Mucosa of descending colon (tissue), 3 donors: ENCODE data around the gene PLS1. TPM values are rescaled to one million over a fixed set of nuclear protein-coding genes. Genes with fewer than 3 reads are reported as not detected.
"Not testable (repeated sequence)": the region's sequence is repeated elsewhere in the genome, so short reads cannot be mapped to it uniquely, and the experiment has no call there.

Experiments used
- ATAC-seq: fragments of 200-7000 bp; cut with Tn5 transposase; one replicate; pipeline ENCODE4 v1.9.1; 2020; ENCODE audit warnings: mild to moderate bottlenecking, moderate library complexity
- DNase-seq, 3 donors: peaks; one replicate each; pipeline ENCODE4 v3.0.0-alpha.2; 2020
- H3K36me3 ChIP-seq: fragments of 200-600 bp; one replicate; pipeline ENCODE4 v1.8.0; 2021; ENCODE audit warnings: low read depth, mild to moderate bottlenecking
- H3K4me1 ChIP-seq: fragments of 200-600 bp; one replicate; pipeline ENCODE4 v1.8.0; 2021; ENCODE audit warnings: low read depth, mild to moderate bottlenecking
- H3K4me3 ChIP-seq: fragments of 200-600 bp; one replicate; pipeline ENCODE4 v1.8.0; 2021; ENCODE audit warnings: mild to moderate bottlenecking
- H3K9me3 ChIP-seq: fragments of 200-600 bp; one replicate; pipeline ENCODE4 v1.8.0; 2021; ENCODE audit warnings: mild to moderate bottlenecking
- intact Hi-C, 2 donors: fragments of 100-400 bp; cut with DNase I in 1 of 2; cut with micrococcal nuclease in 1 of 2; formaldehyde crosslinking; loops; one replicate each; pipeline versions ENCODE4 v1.11.0 to v1.11.1; 2022; cut with DNase I, micrococcal nuclease
- total RNA-seq, 3 donors: library from RNA; stranded (reverse); fragmentation: NEBNext Ultra II Directional in 2 of 3; extraction: Animal tissue kit (Norgen Biotek cat#: 25700) in 2 of 3; gene quantifications; one replicate each; pipeline versions ENCODE4 v1.2.1 to v1.2.4, GENCODE V29; 2021 to 2023
- TF ChIP-seq, protein P1 (sequence below): fragments of 200-600 bp; IDR thresholded peaks from one replicate; pipeline ENCODE4 v1.8.0; 2022; ENCODE audit warnings: antibody characterized with exemption, mild to moderate bottlenecking
- donor health status: DM: no; HTN: no; CAD: no; lungs with moderate emphysema.
- donor health status: DM: no; HTN: no; CAD: no.
- donor health status: DM: no; HTN: yes; CAD: no.

PLS1 gene
- total RNA-seq, 3 donors from 2014 or later = 235 to 448 (median 442) TPM

DNA sequence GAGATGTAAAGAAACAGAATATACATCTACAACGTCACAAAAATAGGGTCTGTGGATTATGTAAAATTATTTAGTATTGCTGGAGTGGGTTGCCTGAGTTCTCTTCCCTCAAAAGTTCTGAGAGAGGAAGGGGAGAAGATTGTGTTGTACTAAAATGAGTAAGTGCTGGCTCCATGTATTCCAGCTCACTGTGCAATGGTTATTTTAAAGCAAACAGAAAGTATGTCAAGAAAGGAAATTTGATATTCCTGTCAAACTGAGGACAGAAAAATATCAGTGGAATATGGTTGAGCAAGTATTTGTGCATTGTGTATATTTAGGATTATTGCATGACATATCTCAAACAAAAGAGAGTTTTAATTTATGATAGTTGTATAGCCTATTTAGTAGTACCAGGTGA, 129.8 kb downstream of the PLS1 start:
- Histone ChIP-seq H3K4me1 (peaks cover 4% of the 10 kb centered on the region), H3K4me3 (no peak overlapping the region), H3K36me3 (no peaks in the 10 kb centered on the region), H3K9me3 (peaks cover 2% of the 10 kb centered on the region)
- DNase-seq = no peak
- intact Hi-C loops = no loop called here
- TF ChIP-seq, protein P1, sequence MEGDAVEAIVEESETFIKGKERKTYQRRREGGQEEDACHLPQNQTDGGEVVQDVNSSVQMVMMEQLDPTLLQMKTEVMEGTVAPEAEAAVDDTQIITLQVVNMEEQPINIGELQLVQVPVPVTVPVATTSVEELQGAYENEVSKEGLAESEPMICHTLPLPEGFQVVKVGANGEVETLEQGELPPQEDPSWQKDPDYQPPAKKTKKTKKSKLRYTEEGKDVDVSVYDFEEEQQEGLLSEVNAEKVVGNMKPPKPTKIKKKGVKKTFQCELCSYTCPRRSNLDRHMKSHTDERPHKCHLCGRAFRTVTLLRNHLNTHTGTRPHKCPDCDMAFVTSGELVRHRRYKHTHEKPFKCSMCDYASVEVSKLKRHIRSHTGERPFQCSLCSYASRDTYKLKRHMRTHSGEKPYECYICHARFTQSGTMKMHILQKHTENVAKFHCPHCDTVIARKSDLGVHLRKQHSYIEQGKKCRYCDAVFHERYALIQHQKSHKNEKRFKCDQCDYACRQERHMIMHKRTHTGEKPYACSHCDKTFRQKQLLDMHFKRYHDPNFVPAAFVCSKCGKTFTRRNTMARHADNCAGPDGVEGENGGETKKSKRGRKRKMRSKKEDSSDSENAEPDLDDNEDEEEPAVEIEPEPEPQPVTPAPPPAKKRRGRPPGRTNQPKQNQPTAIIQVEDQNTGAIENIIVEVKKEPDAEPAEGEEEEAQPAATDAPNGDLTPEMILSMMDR = no peak
- ATAC-seq = no peak

DNA sequence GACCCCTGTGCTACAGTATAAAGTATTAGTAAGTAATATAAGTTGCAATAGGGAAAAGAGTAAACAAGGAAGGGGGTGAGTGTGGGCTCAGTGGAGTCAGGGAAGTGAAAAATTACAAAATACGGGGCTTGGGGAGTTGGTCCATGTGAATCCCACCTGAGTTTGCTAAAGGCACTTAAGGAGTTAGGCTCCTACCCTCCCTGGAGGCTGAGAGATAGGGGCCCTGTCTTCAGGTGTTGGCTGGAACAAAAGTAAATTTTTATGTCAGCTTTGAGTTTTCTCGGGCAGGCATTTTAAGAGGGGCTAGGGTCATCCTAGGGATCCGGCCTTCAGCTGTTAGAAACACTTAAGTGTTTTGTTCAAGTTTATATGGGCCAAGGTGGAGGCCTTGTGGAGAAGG, 135.9 kb downstream of the PLS1 start:
- Histone ChIP-seq H3K9me3 (no peaks in the 10 kb centered on the region), H3K4me3 (no peak overlapping the region), H3K36me3 (no peaks in the 10 kb centered on the region), H3K4me1 (no peaks in the 10 kb centered on the region)
- ATAC-seq (no peak), DNase-seq (no peak)
- intact Hi-C loops = no loop called here
- TF ChIP-seq, protein P1 = no peak

DNA sequence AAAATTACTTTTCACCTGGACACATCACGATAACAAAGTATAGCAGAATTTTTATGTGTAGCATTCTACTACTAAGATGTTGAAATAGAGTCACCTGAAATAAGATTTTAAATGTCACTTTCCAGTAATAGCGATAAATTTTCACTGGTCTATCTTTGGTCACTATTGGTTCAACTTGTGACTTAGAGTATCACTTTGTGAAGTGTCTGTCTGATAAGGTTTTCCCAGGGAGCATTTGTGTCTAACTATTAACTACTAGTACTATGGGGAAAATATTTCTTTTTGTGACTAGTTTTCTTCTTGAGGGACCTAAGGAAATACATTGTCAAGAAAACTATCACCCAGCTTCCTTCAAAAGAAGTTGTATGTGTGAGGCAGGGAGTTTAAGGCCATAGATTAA, 138.6 kb downstream of the PLS1 start:
- no peak overlapping the region for H3K4me3 ChIP-seq
- H3K36me3 ChIP-seq = no peaks in the 10 kb centered on the region
- intact Hi-C loops = no loop called here
- ATAC-seq (no peak), DNase-seq (no peak)
- no peaks in the 10 kb centered on the region for H3K9me3 ChIP-seq
- TF ChIP-seq, protein P1 = no peak
- H3K4me1 ChIP-seq = no peaks in the 10 kb centered on the region

DNA sequence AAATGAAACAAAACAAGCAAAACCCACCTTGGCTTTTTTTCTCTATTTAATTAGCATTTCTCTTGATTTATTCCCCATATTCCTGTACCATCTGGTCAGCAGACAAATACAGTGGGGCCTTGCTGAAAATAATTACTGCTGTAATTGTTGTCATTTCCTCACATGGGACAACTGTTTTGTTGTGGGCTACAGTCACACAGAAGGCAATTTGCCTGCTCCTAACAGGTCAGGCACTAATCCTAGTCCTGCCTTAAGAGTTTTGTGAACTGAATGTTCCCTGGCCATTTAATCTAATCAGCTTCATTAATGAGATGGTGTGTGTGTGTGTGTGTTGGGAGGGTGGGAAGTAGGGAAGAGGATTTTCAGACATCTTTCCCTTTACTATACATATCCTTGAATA, 139.3 kb downstream of the PLS1 start:
- intact Hi-C loops = no loop called here
- Histone ChIP-seq H3K36me3 (no peaks in the 10 kb centered on the region), H3K4me1 (no peaks in the 10 kb centered on the region), H3K4me3 (no peak overlapping the region), H3K9me3 (no peaks in the 10 kb centered on the region)
- DNase-seq (no peak), ATAC-seq (no peak)
- TF ChIP-seq, protein P1 = no peak

DNA sequence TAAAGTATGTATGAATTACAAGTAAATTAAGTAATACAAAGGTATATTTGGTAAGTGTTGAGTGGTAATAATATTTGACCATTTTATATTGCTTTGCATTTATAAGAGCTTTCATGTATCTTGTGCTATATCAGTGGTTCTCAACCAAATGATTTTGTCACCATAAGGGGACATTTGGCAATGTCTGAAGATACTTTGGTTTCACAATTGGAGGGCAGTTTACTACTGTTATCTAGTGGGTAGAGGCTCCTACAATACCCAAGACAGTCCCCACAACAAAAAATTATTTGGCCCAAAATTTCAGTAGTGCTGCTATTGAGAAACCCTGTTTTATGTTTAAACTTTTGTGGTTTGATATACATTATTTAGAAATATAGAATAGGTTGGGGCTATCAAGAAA, 142.2 kb downstream of the PLS1 start:
- DNase-seq = no peak
- TF ChIP-seq, protein P1 = no peak
- H3K36me3 ChIP-seq = no peaks in the 10 kb centered on the region
- no peaks in the 10 kb centered on the region for H3K9me3 ChIP-seq
- intact Hi-C loops = no loop called here
- no peaks in the 10 kb centered on the region for H3K4me1 ChIP-seq
- no peak overlapping the region for H3K4me3 ChIP-seq
- ATAC-seq = no peak

DNA sequence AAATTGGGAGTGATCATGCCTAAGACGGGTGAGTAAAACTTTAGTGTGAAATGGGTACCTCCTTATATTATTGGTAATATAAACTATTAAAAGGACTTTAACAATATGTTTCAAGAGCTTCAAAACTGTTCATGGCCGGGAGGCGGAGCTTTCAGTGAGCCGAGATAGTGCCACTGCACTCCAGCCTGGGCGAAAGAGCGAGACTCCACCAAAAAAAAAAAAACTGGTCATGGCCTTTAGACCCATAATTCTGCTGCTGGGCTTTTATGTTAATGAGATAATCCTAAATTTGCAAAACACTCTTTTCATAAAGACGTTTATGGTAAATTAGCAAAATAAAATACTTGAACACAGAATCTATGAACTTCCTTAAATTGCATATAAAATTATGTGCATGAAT, 150.5 kb downstream of the PLS1 start:
- Histone ChIP-seq H3K4me1 (no peaks in the 10 kb centered on the region), H3K4me3 (no peak overlapping the region), H3K36me3 (no peaks in the 10 kb centered on the region), H3K9me3 (peaks cover 2% of the 10 kb centered on the region)
- DNase-seq (no peak), ATAC-seq (no peak)
- intact Hi-C loops = no loop called here
- TF ChIP-seq, protein P1 = no peak

DNA sequence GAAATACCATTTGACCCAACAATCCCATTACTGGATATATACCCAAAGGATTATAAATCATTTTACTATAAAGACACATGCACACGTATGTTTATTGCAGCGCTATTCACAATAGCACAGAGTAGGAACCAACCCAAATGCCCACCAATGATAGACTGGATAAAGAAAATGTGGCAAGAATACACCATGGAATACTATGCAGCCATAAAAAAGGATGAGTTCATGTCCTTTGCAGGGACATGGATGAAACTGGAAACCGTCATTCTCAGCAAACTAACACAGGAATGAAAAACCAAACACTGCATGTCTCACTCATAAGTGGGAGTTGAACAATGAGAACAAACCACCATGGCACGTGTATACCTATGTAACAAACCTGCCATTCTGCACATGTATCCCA, 154.3 kb downstream of the PLS1 start:
- H3K4me3 ChIP-seq, H3K4me1 ChIP-seq, DNase-seq, intact Hi-C loops, H3K36me3 ChIP-seq, ATAC-seq, H3K9me3 ChIP-seq: not testable (repeated sequence)

DNA sequence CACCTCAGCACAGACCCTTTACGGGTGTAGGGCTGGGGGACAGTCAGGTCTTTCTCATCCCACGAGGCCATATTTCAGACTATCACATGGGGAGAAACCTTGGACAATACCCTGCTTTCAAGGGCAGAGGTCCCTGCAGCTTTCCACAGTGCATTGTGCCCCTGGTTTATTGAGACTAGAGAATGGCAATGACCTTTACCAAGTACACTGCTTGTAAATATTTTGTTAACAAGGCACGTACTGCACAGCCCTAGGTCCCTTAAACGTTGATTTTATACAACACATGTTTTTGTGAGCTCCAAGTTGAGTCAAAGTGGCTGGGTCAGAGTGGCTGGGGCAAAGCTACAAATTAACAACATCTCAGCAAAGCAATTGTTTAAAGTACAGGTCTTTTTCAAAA, 156.4 kb downstream of the PLS1 start:
- intact Hi-C loops, DNase-seq, H3K9me3 ChIP-seq, H3K36me3 ChIP-seq, ATAC-seq, H3K4me1 ChIP-seq, H3K4me3 ChIP-seq: not testable (repeated sequence)
